ENCODE results near the gene EPHA8.

The EPHA8 gene

GRCh38 chr1:22524481-22524880 lies 38.8 kb upstream of the EPHA8 start:
- no peak for TF ChIP-seq ZFX (IDR thresholded peaks at IDR 0.05)
- no peak for TF ChIP-seq CTCF (conservative IDR thresholded peaks at IDR 0.05)
- no peak overlapping the region for H3K27ac ChIP-seq

GRCh38 chr1:22525211-22525610 lies 38.1 kb upstream of the EPHA8 start:
- no peak overlapping the region for H3K27ac ChIP-seq
- no peak for TF ChIP-seq CTCF (conservative IDR thresholded peaks at IDR 0.05)
- TF ChIP-seq ZFX (IDR thresholded peaks at IDR 0.05) = no peak

DNA sequence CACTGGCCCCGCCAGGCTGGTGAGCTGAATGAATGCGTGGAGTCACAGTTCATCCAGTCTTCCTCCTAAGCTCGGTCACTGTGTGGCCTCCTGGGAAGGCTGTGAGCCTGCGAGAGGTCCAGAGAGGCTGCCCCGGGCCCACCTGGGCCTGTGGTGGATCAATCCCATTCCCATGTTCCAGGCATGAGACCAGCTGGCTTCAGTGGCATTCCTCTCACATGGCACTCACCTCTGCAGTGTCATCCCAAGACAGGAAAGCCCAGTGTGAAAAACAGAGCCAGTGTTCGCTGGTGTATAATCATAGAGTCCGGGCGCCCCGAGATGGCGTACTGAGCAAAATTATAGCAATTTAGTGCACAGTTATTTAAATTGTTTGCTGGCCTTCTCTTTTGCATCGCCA lies 37.6 kb upstream of the EPHA8 start:
- no peak overlapping the region for H3K27ac ChIP-seq
- TF ChIP-seq ZFX (IDR thresholded peaks at IDR 0.05) = no peak
- no peak for TF ChIP-seq CTCF (conservative IDR thresholded peaks at IDR 0.05)

GRCh38 chr1:22526098-22526497 lies 37.2 kb upstream of the EPHA8 start:
- no peak for TF ChIP-seq ZFX (IDR thresholded peaks at IDR 0.05)
- TF ChIP-seq CTCF (conservative IDR thresholded peaks at IDR 0.05) = no peak
- H3K27ac ChIP-seq = no peak overlapping the region

DNA sequence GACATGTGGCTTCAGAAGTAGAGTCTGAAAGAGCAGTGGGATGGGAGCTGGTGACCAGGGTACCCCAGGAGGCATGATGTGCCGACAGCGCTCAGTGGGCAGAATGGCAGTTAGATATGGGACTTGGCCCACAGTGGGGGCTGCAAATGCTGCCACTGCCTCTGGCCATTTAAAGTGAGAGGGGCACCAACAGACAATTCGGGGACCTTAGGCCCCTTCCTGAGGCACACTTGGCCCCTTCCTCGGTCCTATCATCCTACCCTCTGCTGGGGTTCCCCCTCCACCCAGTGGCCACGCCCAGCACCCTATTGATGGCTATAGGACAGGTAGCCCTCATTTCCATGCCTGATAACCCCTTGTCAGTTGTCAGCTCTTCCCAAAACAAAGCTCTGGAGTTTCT lies 36.6 kb upstream of the EPHA8 start:
- no peak for TF ChIP-seq ZFX (IDR thresholded peaks at IDR 0.05)
- H3K27ac ChIP-seq = no peak overlapping the region

- no peak overlapping the region for H3K27ac ChIP-seq
- TF ChIP-seq CTCF (conservative IDR thresholded peaks at IDR 0.05) = no peak
- no peak for TF ChIP-seq ZFX (IDR thresholded peaks at IDR 0.05)
Observed at GRCh38 chr1:22527122-22527521, 36.2 kb upstream of the EPHA8 start.

- H3K27ac ChIP-seq = no peak overlapping the region
- no peak for TF ChIP-seq ZFX (IDR thresholded peaks at IDR 0.05)
- no peak for TF ChIP-seq CTCF (conservative IDR thresholded peaks at IDR 0.05)
Observed at GRCh38 chr1:22527555-22528296, 35.6 kb upstream of the EPHA8 start.

DNA sequence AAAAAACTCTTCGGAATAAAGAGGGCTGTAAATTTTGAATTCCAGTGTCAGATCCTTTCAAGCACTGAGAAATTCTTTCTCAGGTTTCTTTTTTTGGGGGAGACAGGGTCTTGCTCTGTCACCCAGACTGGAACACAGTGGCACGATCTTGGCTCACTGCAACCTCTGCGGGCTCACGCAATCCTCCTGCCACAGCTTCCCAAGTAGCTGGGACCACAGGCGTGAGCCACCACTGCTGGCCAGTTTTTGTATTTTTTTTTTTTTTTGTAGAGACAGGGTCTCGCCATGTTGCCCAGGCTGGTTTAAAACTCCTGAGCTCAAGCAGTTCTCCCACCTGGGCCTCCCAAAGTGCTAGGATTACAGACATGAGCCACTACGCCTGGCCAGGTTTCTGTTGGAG lies 34.8 kb upstream of the EPHA8 start:
- no peak for TF ChIP-seq ZFX (IDR thresholded peaks at IDR 0.05)
- no peak for TF ChIP-seq CTCF (conservative IDR thresholded peaks at IDR 0.05)
- H3K27ac ChIP-seq = no peak overlapping the region

Measured in C4-2B (cell line).